Sigmoid colon (tissue), 7 donors: ENCODE data around the gene CXCL12. TPM values are rescaled to one million over a fixed set of nuclear protein-coding genes. Genes with fewer than 3 reads are reported as not detected.
A peak's percentile ranks its signal among the peaks of the same experiment; 100 is the strongest.

Experiments
- DNase-seq: peaks from one replicate; pipeline ENCODE4 v3.0.0-alpha.2; 2019
- H3K27ac ChIP-seq, 4 donors: fragments of 200-600 bp; sonication (generic); one replicate each; pipeline ENCODE4 v1.5.1; 2016 to 2019; ENCODE audit warnings: mild to moderate bottlenecking in 1 of 4
- H3K27me3 ChIP-seq, 3 donors: fragments of 200-600 bp; sonication (generic); one replicate each; pipeline ENCODE4 v1.5.1; 2019; ENCODE audit warnings: mild to moderate bottlenecking in 1 of 3
- H3K36me3 ChIP-seq, 4 donors: fragments of 200-600 bp; sonication (generic); one replicate each; pipeline ENCODE4 v1.5.1; 2016 to 2019
- H3K4me1 ChIP-seq, 4 donors: fragments of 200-600 bp; sonication (generic); one replicate each; pipeline ENCODE4 v1.5.1; 2017 to 2019
- H3K4me3 ChIP-seq, 4 donors: fragments of 200-600 bp; sonication (generic); one replicate each; pipeline ENCODE4 v1.5.1; 2017 to 2019; ENCODE audit warnings: mild to moderate bottlenecking in 2 of 4, moderate library complexity in 1 of 4
- H3K9me3 ChIP-seq, 4 donors: fragments of 200-600 bp in 3 of 4; sonication (generic) in 3 of 4; one replicate each; pipeline versions ENCODE4 v1.5.1 to v1.6.1; 2013 to 2019
- EP300 ChIP-seq, 4 donors: sonication (generic); formaldehyde crosslinking; IDR thresholded peaks; one replicate each; pipeline ENCODE4 v1.6.1; 2017; ENCODE audit warnings: antibody characterized with exemption in 4 of 4
- POLR2A ChIP-seq, 2 donors: fragments of 450-650 bp; IDR thresholded peaks; one replicate each; pipeline ENCODE4 v1.6.1; 2016; ENCODE audit warnings: antibody characterized with exemption in 2 of 2, mild to moderate bottlenecking in 2 of 2, moderate library complexity in 2 of 2
- POLR2AphosphoS5 ChIP-seq, 4 donors: sonication (generic); formaldehyde crosslinking; IDR thresholded peaks; one replicate each; pipeline ENCODE4 v1.6.1; 2017; ENCODE audit warnings: antibody characterized with exemption in 4 of 4
- whole genome bisulfite sequencing, 2 donors: extraction: QIAGEN DNeasy Blood & Tissue Kit; methylation state at CpG; one replicate each; pipeline ENCODE4 v1.1.7; 2013; 5-methylcytosine and 5-hydroxymethylcytosine counted together
- intact Hi-C: fragments of 100-400 bp; cut with DNase I; formaldehyde crosslinking; loops from one replicate; pipeline ENCODE4 v1.15.1; 2023
- polyA plus RNA-seq, 3 donors: library from polyadenylated mRNA; stranded (reverse); fragments of 200-250 nt; gene quantifications; one replicate each; pipeline ENCODE4 v1.2.3, GENCODE V29; 2013
- total RNA-seq, 4 donors: library from RNA; depleted of rRNA; stranded (reverse); fragments of >200 nt; gene quantifications; one replicate each; pipeline ENCODE4 v1.1.0, GENCODE V29; 2016
- TF ChIP-seq, protein P1 (sequence below), 4 experiments: fragments of 450-650 bp in 3 of 4; fragments of 200-600 bp in 1 of 4; IDR thresholded peaks; one replicate each; pipeline ENCODE4 v1.5.1; 2016 to 2019; ENCODE audit warnings: antibody characterized with exemption in 4 of 4, mild to moderate bottlenecking in 3 of 4, moderate library complexity in 2 of 4
- donor health status: healthy with polysubstance abuse.
- donor health status: Bipolar disorder and iron deficiency.
- donor health status: healthy.

The CXCL12 gene
- total and polyA plus RNA-seq, 7 donors = 13.6 to 111 (median 72.1) TPM

DNA sequence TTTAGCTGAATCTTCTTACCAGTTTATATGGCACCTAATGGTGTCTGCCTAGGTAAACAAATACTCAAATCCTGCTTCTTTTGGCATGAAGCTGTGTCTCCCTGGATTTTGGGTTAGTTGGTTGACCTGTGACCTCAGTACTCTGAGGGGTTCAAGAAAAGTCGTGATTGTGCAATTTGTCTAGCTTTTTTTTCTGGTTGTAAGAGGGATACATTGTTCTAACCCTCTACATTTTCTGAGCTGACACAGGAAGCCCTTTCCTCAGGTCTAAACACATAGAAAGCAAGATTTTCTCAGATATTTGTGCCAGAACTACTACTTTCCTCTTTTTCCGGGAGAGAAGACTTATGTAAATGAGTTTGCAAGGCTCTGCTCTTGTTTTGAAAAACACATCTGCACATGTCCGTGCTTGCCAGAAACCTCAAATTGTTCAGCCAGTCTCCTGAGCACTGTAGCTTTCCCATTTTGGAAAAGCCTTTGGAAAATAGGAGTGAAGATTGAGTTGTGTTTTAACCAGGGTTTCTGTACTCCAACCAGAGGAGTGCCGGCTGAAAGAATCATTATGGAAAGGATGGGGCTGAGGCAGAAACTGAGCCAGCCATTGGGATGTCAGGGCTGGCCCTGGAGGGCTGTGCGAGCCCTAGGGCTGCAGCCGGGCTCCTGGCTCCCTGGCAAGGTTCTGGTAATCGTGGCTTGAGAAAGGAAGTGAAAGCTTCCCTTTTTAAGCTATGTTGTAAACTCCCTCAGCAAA lies 31.3 kb upstream of the CXCL12 start:
- TF ChIP-seq EP300 (IDR thresholded peaks at IDR 0.05) (no peak), POLR2AphosphoS5 (IDR thresholded peaks at IDR 0.05) (no peak), POLR2A (IDR thresholded peaks at IDR 0.05) (no peak)
- TF ChIP-seq, protein P1, sequence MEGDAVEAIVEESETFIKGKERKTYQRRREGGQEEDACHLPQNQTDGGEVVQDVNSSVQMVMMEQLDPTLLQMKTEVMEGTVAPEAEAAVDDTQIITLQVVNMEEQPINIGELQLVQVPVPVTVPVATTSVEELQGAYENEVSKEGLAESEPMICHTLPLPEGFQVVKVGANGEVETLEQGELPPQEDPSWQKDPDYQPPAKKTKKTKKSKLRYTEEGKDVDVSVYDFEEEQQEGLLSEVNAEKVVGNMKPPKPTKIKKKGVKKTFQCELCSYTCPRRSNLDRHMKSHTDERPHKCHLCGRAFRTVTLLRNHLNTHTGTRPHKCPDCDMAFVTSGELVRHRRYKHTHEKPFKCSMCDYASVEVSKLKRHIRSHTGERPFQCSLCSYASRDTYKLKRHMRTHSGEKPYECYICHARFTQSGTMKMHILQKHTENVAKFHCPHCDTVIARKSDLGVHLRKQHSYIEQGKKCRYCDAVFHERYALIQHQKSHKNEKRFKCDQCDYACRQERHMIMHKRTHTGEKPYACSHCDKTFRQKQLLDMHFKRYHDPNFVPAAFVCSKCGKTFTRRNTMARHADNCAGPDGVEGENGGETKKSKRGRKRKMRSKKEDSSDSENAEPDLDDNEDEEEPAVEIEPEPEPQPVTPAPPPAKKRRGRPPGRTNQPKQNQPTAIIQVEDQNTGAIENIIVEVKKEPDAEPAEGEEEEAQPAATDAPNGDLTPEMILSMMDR (IDR thresholded peaks at IDR 0.05) = no peak
- Histone ChIP-seq H3K4me3 (no peak overlapping the region), H3K27ac (peak overlapping the region in 3 of 4 donors; percentile 15 to 34 (median 33)), H3K4me1 (peaks cover 0 to 4% (median 0%) of the 10 kb centered on the region in 4 donors), H3K36me3 (no peaks in the 10 kb centered on the region), H3K9me3 (peaks cover 0 to 3% (median 0%) of the 10 kb centered on the region in 4 donors), H3K27me3 (no peaks in the 10 kb centered on the region)
- 43 to 45% methylated on average over 7 of the region's 7 CpGs for WGBS, 2 donors
- intact Hi-C loops = no loop called here
- peak; percentile 64 for DNase-seq

DNA sequence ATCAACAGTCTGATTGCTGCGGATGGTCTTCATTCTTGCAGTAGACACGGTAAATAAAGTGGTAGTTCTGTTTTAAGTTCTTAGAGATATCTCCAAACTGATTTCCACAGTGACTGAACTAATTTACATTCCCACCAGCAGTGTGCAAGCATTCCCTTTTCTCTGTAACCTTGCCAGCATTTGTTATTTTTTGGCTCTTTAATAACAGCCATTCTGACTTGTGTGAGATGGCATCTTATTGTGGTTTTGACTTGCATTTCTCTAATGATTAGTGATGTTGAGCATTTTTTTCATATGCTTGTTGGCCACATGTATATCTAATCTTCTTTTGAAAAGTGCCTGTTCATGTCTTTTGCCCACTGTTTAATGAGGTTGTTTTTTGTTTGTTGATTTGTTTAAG lies 30.2 kb upstream of the CXCL12 start:
- TF ChIP-seq POLR2AphosphoS5 (IDR thresholded peaks at IDR 0.05) (no peak), POLR2A (IDR thresholded peaks at IDR 0.05) (no peak), EP300 (IDR thresholded peaks at IDR 0.05) (no peak)
- TF ChIP-seq, protein P1 (IDR thresholded peaks at IDR 0.05) = no peak
- Histone ChIP-seq H3K9me3 (peaks cover 0 to 3% (median 0%) of the 10 kb centered on the region in 4 donors), H3K4me1 (peaks cover 0 to 4% (median 0%) of the 10 kb centered on the region in 4 donors), H3K27me3 (no peaks in the 10 kb centered on the region), H3K4me3 (no peak overlapping the region), H3K27ac (no peak overlapping the region), H3K36me3 (no peaks in the 10 kb centered on the region)
- DNase-seq = no peak
- intact Hi-C loops = no loop called here
- WGBS, 2 donors = 84 to 92% methylated on average over 2 of the region's 2 CpGs

DNA sequence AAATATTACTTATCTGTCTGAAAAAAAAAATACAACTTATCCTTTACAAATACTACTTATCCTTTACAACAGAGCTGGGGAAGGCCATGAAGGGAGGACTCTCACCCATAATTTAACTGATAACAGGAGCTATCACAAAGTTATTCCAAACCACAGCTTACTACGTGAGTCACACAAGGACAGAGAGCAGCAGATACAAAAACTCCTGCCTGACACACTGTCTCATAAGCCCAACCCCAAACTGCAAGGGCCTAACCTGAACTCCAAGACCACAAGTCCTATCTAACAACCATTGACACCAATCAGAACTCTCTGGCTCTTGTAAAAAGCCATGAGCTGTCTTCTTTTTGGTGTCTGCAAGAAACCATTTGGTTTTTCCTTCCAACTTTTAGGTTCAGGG lies 28.5 kb upstream of the CXCL12 start:
- Histone ChIP-seq H3K4me1 (peaks cover 0 to 4% (median 0%) of the 10 kb centered on the region in 4 donors), H3K27me3 (no peaks in the 10 kb centered on the region), H3K36me3 (no peaks in the 10 kb centered on the region), H3K9me3 (peaks cover 0 to 3% (median 0%) of the 10 kb centered on the region in 4 donors), H3K27ac (no peak overlapping the region), H3K4me3 (no peak overlapping the region)
- DNase-seq = no peak
- TF ChIP-seq, protein P1 (IDR thresholded peaks at IDR 0.05) = no peak
- no peak for TF ChIP-seq EP300 (IDR thresholded peaks at IDR 0.05)
- no peak for TF ChIP-seq POLR2A (IDR thresholded peaks at IDR 0.05)
- no peak for TF ChIP-seq POLR2AphosphoS5 (IDR thresholded peaks at IDR 0.05)
- 52 to 75% methylated on average over 1 of the region's 1 CpG for WGBS, 2 donors
- intact Hi-C loops = no loop called here

DNA sequence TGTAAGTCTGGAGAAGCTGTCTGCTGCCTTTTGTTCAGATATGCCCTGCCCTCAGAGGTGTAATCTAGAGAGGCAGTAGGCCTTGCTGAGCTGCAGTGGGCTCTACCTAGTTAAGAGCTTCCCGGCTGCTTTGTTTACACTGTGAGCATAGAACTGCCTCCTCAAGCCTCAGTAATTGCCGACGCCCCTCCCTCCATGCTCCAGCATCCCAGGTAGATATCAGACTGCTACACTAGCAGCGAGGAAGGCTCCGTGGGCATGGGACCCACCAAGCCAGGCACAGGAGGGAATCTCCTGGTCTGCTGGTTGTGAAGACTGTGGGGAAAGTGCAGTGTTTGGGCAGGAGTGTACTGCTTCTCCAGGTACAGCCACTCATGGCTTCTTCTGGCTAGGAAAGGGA lies 26.4 kb upstream of the CXCL12 start:
- WGBS, 2 donors = 64 to 82% methylated on average over 5 of the region's 5 CpGs

More for the DNA sequence above, 26.4 kb upstream of the CXCL12 start:
- Histone ChIP-seq H3K4me1 (no peaks in the 10 kb centered on the region), H3K27me3 (no peaks in the 10 kb centered on the region), H3K36me3 (no peaks in the 10 kb centered on the region), H3K9me3 (peaks cover 0 to 3% (median 0%) of the 10 kb centered on the region in 4 donors), H3K4me3 (no peak overlapping the region), H3K27ac (no peak overlapping the region)
- peak; percentile 35 for DNase-seq
- intact Hi-C loops = no loop called here
- TF ChIP-seq POLR2AphosphoS5 (IDR thresholded peaks at IDR 0.05) (no peak), POLR2A (IDR thresholded peaks at IDR 0.05) (no peak), EP300 (IDR thresholded peaks at IDR 0.05) (no peak)
- TF ChIP-seq, protein P1 (IDR thresholded peaks at IDR 0.05) = no peak
